Measurements from ENCODE around the gene TMEM270.

TMEM270 gene

GRCh38 chr7:73903321-73904218 lies 42.6 kb downstream of the TMEM270 start:
- no peak for DNase-seq (ENCODE audit: low read depth)
- no peak for TF ChIP-seq CTCF (conservative IDR thresholded peaks at IDR 0.05; ENCODE audit: low read depth, low read length)
- no peak overlapping the region for H3K4me3 ChIP-seq (ENCODE audit: low read depth, low read length)

- TF ChIP-seq CTCF (conservative IDR thresholded peaks at IDR 0.05; ENCODE audit: low read depth, low read length), result no peak
- no peak for DNase-seq (ENCODE audit: low read depth)
Observed at GRCh38 chr7:73904219-73905137, 43.5 kb downstream of the TMEM270 start.

GRCh38 chr7:73905360-73905759 lies 44.4 kb downstream of the TMEM270 start:
- no peak for TF ChIP-seq CTCF (conservative IDR thresholded peaks at IDR 0.05; ENCODE audit: low read depth, low read length)
- no peak overlapping the region for H3K4me3 ChIP-seq (ENCODE audit: low read depth, low read length)
- DNase-seq (ENCODE audit: low read depth), result no peak

More at GRCh38 chr7:73904219-73905137, 43.5 kb downstream of the TMEM270 start:
- no peak overlapping the region for H3K4me3 ChIP-seq (ENCODE audit: low read depth, low read length)

- no peak for TF ChIP-seq CTCF (conservative IDR thresholded peaks at IDR 0.05; ENCODE audit: low read depth, low read length)
- no peak for DNase-seq (ENCODE audit: low read depth)
- no peak overlapping the region for H3K4me3 ChIP-seq (ENCODE audit: low read depth, low read length)
Observed at GRCh38 chr7:73906874-73907273, 45.9 kb downstream of the TMEM270 start.

GRCh38 chr7:73907554-73908122 lies 46.7 kb downstream of the TMEM270 start:
- DNase-seq (ENCODE audit: low read depth), result no peak
- no peak overlapping the region for H3K4me3 ChIP-seq (ENCODE audit: low read depth, low read length)
- TF ChIP-seq CTCF (conservative IDR thresholded peaks at IDR 0.05; ENCODE audit: low read depth, low read length), result no peak

- DNase-seq (ENCODE audit: low read depth), result no peak
- no peak overlapping the region for H3K4me3 ChIP-seq (ENCODE audit: low read depth, low read length)
- no peak for TF ChIP-seq CTCF (conservative IDR thresholded peaks at IDR 0.05; ENCODE audit: low read depth, low read length)
Observed at GRCh38 chr7:73908123-73908611, 47.2 kb downstream of the TMEM270 start.

Measured in choroid plexus epithelial cell (primary cell).